ENCODE measurements around the gene ARNT2.

DNA sequence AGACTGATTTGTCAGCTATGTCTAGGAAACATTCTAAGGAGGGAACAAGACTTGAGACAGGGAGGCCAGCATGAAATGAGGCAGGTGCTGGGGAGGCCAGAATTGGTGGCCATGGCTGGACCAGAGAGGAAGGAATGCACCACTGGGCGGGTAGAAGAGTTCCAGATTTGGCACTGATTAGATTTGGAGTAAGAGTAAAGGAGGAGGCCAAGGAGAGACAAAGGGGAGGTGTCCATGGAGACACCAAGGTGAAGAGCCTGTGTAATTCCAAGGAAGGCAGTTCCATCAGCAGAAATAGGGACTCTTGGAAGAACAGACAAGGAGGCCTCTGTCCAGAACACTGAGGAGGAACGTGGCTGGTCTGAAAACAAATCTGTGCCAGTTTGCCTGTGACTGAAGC lies 1.8 kb downstream of the ARNT2 start:
- no peak for TF ChIP-seq POLR2A (IDR thresholded peaks at IDR 0.05; ENCODE audit: extremely low read depth, insufficient read length)
- TF ChIP-seq, protein P1, sequence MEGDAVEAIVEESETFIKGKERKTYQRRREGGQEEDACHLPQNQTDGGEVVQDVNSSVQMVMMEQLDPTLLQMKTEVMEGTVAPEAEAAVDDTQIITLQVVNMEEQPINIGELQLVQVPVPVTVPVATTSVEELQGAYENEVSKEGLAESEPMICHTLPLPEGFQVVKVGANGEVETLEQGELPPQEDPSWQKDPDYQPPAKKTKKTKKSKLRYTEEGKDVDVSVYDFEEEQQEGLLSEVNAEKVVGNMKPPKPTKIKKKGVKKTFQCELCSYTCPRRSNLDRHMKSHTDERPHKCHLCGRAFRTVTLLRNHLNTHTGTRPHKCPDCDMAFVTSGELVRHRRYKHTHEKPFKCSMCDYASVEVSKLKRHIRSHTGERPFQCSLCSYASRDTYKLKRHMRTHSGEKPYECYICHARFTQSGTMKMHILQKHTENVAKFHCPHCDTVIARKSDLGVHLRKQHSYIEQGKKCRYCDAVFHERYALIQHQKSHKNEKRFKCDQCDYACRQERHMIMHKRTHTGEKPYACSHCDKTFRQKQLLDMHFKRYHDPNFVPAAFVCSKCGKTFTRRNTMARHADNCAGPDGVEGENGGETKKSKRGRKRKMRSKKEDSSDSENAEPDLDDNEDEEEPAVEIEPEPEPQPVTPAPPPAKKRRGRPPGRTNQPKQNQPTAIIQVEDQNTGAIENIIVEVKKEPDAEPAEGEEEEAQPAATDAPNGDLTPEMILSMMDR (IDR thresholded peaks at IDR 0.05; ENCODE audit: low read depth, low read length) = no peak
- no peak for TF ChIP-seq MAX (IDR thresholded peaks at IDR 0.05; ENCODE audit: low read depth, low read length)
- TF ChIP-seq MYC (IDR thresholded peaks at IDR 0.05; ENCODE audit: low read depth, low read length) = no peak

Measured in NB4 (cell line).